AG20443 (cell line): Measurements from ENCODE around the gene GPX4.
A peak's percentile ranks its signal among the peaks of the same experiment; 100 is the strongest.

Source experiments
- DNase-seq: peaks from one replicate; pipeline ENCODE4 v3.0.0; 2012; ENCODE audit warnings: low spot score, mixed read lengths

The GPX4 gene

GRCh38 chr19:1068009-1069001 is 35.5 kb upstream of the GPX4 start:
- no peak for DNase-seq

- DNase-seq = no peak
These were observed 34.6 kb upstream of the GPX4 start for GRCh38 chr19:1069009-1069779.

GRCh38 chr19:1070576-1070930 is 33.2 kb upstream of the GPX4 start:
- no peak for DNase-seq

- DNase-seq = peak; percentile 55
These were observed 32.6 kb upstream of the GPX4 start for GRCh38 chr19:1070931-1071791.

- no peak for DNase-seq
These were observed 31.3 kb upstream of the GPX4 start for GRCh38 chr19:1072371-1073015.

GRCh38 chr19:1073063-1073955 is 30.5 kb upstream of the GPX4 start:
- DNase-seq = no peak

- DNase-seq = no peak
These were observed 29.8 kb upstream of the GPX4 start for GRCh38 chr19:1073956-1074517.

- DNase-seq = no peak
These were observed 29.1 kb upstream of the GPX4 start for GRCh38 chr19:1074544-1075283.

- DNase-seq = no peak
These were observed 27.8 kb upstream of the GPX4 start for GRCh38 chr19:1076046-1076386.

GRCh38 chr19:1076951-1077350 is 26.8 kb upstream of the GPX4 start:
- DNase-seq = no peak

GRCh38 chr19:1079566-1080111 is 24.2 kb upstream of the GPX4 start:
- no peak for DNase-seq

GRCh38 chr19:1080360-1081161 is 23.2 kb upstream of the GPX4 start:
- no peak for DNase-seq

GRCh38 chr19:1081301-1082164 is 22.3 kb upstream of the GPX4 start:
- no peak for DNase-seq

GRCh38 chr19:1082165-1082927 is 21.4 kb upstream of the GPX4 start:
- peak; percentile 78 for DNase-seq

GRCh38 chr19:1082928-1083816 is 20.6 kb upstream of the GPX4 start:
- no peak for DNase-seq
